ENCODE measurements around the gene IKZF2.

- TF ChIP-seq CTCF (IDR thresholded peaks at IDR 0.05; ENCODE audit: extremely low read depth in 1 of 2, insufficient read depth in 1 of 2, low read depth in 1 of 2, low read length in 2 of 2) (no peak), POLR2A (IDR thresholded peaks at IDR 0.05; ENCODE audit: low read depth, low read length) (no peak), POLR2AphosphoS5 (IDR thresholded peaks at IDR 0.05; ENCODE audit: insufficient read depth, low read depth, low read length) (no peak), EZH2 (IDR thresholded peaks at IDR 0.05; ENCODE audit: borderline replicate concordance, low read depth, low read length, severe bottlenecking) (no peak), JUN (IDR thresholded peaks at IDR 0.05; ENCODE audit: borderline replicate concordance, insufficient read depth, insufficient read length, low read depth) (no peak), MYC (IDR thresholded peaks at IDR 0.05; ENCODE audit: low read depth, low read length) (no peak), FOS (IDR thresholded peaks at IDR 0.05; ENCODE audit: borderline replicate concordance, insufficient read depth, low read length) (no peak)
- TF ChIP-seq, protein P1, sequence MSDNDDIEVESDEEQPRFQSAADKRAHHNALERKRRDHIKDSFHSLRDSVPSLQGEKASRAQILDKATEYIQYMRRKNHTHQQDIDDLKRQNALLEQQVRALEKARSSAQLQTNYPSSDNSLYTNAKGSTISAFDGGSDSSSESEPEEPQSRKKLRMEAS (IDR thresholded peaks at IDR 0.05; ENCODE audit: insufficient read depth, insufficient read length), result no peak
These were observed 36.0 kb upstream of the IKZF2 start for GRCh38 chr2:213187386-213187785.

All from endothelial cell of umbilical vein (primary cell).